OCI-M2 (cell line): ENCODE data around the gene GALNT9.
"Not testable (repeated sequence)": the region's sequence is repeated elsewhere in the genome, so short reads cannot be mapped to it uniquely, and the experiment has no call there.

Source experiments
- DNase-seq: peaks from one replicate; lab custom pipeline; 2025; ENCODE audit not compliant: unreplicated experiment; lab: John Stamatoyannopoulos, UW

GALNT9 gene

DNA sequence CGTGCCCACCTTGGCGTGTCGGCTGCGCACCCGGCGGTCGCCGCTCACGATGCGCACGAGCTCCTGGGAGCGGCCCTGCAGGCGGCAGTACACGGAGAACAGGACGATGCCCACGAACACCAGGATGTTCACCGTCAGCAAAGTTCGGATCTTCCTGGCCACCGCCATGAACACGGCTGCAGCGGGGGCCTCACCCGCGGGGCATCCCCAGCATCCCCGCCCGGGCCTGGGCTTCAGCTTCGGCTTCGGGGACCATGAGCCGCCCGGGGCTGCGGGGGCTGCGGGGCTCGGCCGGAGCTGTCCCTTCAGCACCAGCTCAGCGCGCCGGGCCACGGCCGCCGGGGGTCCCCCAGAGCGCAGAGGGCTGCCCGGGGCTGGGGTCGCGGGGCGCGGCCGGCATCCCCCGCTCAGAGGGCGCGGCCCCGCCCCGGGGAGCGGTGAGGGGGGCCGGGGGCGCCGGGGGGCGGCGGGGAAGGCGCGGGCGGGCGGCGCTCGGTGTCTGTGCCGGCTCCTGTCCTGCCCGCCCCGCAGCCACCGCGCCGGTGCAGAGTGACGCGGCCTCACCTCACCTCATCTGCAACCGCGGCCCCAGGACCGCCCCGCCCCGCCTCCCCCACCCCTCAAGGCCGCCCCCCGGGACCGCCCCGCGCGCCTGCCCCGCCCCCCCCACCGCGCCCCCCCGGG lies at the start of gene GALNT9:
GALNT9 (minus strand) TSS at position 554 of the 684 bp plus-strand sequence; CDS start at position 168, 386 bp downstream.
- DNase-seq = no peak

DNA sequence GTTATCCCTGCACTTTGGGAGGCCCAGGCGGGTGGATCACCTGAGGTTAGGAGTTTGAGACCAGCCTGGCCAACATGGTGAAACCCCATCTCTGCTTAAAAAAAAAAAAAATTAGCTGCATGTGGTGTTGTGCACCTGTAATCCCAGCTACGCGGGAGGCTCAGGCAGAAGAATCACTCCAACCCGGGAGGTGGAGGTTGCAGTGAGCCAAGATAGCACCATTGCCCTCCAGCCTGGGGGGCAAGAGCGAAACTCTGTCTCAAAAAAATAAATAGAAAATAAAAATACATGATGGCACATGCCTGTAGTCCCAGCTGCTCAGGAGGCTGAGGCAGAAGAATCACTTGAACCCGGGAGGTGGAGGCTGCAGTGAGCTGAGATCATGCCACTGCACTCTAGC lies 49.7 kb upstream of the GALNT9 start:
- DNase-seq = not testable (repeated sequence)

DNA sequence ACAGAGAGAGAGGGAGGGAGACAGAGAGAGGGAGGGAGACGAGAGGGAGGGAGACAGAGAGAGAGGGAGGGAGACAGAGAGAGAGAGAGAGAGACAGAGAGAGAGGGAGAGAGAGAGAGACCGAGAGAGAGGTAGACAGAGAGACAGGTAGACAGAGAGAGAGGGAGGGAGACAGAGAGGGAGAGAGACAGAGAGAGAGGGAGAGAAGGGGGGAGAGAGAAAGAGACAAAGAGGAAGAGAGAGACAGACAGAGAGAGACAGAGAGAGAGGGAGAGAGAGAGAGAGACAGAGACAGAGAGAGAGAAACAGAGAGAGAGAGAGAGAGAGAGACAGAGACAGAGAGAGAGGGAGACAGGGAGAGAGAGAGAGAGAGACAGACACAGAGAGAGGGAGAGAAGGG lies 47.8 kb upstream of the GALNT9 start:
- DNase-seq = no peak

DNA sequence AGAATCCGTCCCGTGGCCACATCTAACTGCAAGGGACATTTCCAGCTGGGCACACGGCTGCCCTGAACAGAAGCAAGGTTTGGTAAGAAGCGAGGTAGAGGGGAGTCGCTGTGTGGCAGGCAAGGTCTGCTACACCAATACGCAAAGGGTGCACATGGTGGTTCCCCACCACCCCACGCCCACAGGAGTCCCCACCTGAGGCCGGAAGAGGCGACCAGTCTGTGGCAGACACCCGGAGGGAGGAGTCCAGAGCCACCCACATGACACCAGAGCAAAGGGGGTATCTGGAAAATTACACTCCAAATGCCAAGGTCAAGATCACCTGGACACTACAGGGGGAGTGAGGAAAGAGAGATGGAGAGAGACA lies 47.1 kb upstream of the GALNT9 start:
- no peak for DNase-seq

DNA sequence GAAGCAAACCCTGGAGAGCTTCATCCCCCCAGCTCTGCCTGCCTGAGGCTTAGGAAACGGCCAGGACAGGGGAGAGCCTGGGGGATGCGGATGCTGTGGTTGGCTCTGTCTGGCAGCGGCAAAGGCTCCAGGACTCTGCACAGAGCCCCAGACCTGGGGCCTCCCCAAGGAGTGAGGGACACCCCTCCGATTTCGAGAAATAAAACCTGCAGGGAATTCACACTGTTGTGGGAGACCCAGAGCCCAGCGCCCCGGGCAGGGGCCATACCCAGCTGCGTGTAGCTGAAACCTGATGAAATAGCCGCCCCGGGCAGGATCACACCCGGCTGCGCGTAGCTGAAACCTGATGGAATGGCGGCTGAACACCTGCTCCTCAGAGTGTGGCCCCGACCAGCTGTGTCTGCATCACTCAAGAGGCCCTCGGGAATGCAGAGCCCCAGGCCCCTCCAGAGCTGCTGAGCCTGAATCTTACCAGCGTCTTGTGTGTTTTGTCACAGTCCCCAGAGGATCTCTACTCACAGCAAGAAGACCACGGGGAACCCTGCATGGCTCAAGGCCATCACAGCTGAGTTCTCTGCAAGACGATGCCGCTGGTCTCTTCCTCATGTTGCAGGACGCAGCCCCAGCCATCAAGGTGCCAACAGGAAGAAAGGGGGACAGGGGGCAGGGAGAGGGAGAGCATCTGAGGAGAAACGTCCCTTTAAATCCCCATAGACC lies 46.5 kb upstream of the GALNT9 start:
- no peak for DNase-seq

DNA sequence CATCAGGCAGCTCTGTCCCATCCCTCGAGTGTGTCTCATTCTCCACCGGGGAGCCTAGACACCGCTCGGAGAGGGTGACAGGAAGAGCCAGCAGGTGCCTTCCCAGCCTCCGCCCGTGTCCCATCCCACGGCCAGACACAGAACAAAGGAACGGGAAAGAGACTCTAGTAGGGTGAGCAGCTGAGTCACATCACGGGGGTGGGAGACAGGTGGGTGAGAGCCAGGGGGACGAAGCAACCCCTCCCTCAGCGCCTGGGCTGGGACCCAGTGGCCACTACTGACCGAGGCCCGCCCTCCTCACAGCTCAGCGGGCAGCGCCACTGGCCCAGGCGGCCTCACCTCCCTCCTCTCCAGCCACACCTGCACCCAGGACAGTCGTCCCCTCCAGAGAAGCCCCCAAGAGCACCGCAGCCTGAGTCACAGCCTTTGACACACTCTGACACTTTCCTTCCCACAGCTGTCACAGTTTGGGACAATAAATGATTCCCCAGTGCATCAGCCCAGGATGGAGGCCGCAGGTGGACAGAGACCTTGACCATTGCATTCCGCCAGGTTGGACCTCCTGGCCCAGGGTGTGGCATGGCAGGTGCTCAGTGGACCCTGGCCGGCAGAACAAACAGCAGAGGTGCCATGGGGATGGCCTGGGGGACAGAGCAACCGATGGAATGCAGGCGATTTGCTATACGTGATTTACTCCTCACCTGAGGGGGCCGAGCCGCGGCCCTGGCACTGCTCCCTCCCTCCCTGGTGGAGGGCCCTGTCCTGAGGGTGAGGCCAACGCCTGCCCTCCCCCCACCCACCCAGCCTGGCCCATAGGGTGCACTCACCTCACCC lies 45.4 kb upstream of the GALNT9 start:
- DNase-seq = no peak

DNA sequence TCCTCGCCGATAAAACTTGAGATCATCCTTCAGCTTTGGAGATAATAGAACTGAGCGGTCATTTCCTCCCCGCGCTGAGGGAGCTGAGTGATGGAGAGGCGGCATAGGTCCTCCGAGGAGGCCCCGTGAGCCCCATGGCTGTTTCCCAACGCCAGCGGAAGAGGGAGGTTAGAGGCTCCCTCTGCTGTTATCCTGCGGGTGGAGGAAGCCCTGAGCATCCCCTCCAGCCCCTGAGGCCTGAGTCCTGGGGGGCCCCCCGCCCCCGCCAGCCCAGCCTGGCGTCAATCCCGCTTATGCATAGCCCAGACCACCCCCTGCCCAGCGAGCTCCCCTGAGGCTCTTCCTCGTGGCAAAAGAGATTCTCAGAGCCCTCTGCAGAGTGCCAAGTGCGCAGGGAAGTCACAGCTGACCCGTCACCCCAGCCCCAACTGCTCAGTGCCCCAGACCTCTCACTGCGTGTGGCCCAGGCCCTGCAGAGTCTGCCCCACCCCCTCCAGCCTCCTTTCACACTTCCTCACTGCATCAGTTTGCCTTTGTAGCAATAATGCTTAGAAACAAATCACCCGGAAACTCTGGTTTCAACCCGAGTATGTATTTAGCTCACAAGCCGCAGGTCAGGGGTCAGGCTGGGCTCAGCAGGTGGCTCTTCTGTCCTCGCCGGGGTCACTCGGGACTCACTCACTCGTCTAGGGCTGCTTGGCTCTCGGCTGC lies 44.7 kb upstream of the GALNT9 start:
- no peak for DNase-seq

DNA sequence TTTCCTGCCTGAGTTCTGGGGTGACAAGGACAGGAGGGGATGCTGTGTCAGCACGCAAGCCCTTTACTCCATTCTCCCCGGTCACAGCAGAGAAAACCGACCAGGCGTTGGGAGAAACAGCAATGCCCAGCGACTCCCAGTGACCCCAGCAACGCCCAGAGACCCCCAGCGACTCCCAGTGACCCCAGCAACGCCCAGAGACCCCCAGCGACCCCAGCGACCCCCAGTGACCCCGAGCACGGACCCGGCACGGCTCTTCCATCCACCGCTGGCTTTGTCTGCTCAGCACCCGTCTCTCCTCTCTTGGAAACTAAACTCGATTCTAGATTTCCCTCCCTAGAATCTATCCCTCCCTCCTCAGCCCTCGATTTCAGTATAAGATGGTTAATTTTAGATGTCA lies 38.5 kb upstream of the GALNT9 start:
- no peak for DNase-seq

DNA sequence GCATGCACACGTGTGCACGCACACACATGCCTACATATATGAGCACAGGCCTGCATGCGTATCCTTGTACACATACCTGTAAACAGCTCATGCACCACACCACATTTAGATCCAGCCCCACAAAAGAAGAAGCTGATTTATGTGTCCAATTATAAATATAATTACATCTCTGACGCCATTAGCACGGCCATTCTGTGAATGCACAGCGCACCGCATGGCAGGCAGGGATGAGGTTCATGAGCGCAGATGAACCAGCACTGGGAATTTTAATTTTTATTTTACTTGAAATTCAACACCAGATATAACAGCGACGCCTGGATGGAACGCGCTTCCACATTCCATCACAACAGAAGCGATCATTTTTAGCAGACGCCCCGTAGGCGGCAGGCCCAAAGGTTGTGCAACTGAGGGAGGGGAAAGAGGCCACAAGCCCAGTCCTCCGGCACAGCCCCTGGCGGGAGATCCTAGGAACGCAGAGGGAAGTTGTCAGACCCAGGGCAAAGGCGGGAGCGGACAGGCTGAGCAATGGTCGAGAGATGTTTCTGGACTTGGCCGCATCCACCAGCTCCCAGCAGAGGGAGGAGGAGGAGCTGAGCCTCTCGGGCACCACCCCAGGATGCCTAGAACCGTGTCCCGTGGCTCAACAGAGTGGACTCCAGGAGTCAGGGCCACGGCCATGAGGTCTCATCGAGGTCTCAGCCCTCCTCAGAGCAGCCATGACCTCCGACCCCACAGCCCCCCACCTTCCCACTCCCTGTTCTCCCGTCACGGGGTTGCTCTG lies 37.9 kb upstream of the GALNT9 start:
- DNase-seq = no peak

DNA sequence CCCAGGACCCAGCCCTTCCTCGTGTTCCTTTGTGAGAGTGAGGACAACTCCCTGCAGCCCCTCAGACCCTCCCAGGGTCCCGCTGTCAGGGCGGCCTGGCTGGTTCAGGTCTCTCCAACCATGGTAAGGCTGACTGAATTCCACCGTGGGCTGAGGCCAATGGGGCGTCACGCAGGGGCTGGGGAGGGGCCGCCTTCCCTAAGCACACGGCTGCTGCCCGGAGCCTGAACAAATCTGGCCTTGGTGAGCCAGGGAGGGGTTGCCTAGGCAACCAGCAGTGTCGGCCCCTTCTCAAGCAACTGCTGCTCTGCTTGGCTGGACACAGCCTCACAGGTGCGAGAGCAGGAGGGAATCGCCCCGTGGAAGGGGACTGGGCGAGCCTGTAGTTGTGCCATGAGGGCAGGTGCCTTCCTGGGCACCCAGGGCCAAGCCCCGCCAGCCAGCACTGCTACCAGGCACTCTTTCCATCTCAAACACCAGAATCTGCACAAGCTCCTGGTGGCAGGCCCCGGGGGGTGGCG lies 37.0 kb upstream of the GALNT9 start:
- no peak for DNase-seq

DNA sequence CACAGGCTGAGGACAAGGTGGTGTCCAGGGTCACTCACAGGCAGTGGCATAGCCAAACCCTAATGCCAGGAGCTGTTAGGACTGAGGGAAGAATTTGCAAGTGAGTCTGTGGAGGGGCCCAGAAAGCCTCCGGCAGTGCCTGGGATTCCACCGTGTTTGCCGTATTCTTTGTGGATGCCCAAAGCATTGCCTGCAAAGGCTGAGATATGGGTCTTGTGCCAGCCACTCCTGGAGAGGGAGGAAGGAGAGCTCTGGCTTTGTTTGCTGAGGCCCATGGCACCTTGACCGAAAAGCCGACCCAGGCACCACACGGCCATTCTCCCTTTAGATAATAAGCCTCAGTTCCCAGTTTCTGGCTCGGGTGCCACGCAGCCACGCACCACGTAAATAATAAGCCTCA lies 35.8 kb upstream of the GALNT9 start:
- DNase-seq = no peak

DNA sequence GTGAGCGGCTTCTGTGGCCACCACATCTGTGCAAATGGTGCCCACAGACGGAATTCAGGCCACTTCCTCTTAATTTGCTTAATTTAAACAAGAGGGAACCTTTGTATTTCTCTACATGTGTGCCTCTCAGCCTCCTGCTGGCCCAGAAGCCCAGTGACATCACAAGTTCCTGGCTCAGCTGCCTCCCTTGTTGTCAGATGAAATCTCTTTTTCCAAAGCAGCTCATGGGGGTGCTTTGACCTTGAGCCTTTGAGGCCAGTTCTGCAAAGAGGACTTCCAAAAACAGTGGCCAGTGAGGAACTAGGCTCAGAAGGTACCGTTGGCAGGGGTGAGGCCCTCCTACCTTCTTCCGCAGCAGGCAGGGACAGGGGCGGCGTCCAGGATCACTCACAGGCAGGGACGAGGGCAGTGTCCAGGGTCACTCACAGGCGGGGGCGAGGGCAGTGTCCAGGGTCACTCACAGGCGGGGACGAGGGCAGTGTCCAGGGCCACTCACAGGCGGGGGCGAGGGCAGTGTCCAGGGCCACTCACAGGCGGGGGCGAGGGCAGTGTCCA lies 35.0 kb upstream of the GALNT9 start:
- no peak for DNase-seq

DNA sequence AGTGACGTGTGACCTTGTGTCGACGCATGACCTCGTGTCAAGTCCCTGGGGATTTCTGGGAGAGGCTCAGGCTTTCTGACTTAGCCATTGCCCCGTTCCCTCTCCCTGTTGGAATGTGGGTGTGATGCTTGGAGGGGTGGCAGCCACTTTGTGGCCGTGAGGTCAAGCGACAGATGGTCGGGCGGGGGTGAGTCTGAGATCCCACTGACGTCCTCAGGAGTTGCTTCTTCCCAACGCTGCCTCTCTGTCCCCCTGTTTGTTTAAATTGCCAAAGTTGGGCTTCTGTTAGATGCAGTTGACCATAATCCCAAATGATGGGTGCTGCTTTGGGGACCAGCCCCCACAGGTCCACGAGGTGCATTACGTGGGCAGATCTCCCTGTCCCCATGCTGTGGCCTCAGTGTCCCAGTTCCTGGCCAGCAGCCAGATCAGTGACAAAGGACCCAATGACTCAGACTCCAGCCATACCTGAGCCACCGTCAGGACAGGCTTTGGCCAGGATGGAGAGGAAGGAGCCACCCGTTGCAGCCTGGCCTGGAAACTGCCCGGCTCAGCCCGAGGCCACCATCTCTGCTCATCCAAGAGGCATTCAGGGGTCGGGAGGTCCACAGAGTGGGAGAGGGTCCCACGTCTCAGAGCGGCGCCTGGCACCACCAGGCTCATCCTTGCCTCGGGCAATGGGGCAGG lies 34.4 kb upstream of the GALNT9 start:
- DNase-seq = no peak

DNA sequence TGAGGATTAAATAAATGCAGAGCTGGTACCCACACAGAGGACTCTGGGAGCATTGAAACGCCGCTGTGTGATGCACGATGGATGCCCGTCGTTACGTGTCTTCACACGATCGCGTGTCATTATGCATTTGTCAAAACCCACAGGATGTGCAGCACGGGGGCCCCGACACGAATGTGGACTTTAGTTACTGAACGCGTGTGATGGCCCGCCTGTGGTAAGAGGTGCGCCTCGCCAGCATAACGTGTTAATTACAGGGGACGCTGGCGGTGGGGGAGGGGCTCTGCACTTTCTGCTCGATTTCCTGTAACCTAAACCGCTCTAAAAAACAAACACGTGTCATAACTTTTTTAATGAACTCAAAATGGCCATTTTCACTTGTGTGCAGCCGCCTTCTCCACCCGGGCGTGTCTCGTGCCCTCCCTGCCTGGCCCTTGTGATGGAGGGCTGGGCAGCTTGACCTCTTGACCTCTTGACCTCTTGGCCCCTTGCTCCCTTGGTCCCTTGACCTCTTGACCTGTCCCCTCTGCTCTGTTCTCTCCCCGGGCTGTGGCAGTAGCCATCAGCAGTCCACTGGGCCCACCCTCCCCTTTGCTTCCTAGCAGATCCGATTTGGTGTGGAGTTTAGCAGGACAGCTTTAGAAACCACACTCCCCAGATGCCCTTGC lies 33.7 kb upstream of the GALNT9 start:
- no peak for DNase-seq

DNA sequence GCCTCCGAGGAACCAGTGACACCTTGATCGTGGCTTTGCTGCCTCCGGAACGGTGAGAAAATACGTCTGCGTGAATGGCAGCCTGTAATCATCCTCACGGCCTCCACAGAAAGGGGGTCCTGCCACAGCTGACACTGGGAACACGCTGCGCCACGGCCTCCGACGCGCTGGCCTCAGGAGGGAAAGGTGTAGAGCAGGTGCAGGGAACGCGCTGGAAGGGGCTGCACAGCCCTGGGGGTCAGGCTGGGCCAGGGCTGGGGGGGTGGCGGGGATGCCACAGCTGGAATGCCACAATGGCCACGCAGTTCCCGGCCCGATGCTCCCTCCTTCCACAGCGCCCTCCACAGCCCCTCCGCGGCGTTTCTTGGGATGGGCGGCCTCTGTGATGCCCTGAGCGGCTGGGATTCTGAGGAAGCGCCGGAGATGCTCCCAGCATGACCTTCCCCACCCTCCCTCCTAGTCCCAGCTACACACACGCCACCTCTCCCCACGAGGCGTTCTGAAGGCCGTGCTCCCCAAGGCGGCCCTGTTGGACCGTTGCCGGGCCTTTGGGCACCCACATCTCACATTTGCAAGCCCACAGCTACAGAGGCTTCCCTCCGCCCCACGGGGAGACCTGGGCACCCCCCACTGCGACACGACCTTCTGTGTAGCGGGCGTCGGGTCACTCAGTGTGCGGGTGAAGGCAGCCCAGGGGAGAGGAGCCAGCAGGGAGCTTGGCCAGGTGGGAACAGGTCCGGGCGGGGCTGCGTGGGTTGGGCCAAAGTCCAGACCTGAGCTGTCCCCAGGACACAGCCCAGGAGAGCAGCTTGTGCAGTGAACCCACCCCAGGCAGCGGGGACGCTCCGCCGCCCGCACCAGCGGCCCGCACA lies 31.8 kb upstream of the GALNT9 start:
- no peak for DNase-seq

DNA sequence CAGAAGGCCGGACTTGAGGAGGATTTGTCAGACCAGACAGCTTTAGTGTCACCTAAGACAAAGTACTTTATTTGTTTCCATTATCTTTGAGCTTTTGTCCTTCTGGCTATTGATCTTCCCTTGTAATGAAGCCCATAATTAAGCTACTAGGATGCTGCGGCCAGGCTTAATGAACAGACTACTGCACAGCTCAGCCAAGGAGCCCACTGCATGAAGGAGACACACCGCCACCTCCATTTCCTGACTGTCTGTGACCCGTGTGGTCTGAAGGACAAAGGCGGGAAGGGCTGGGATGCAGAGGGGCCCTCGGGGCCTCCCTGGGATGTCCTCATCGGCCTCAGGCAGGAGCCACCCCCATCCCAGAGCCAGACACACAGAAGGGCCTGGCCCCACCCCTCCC lies 31.0 kb upstream of the GALNT9 start:
- no peak for DNase-seq

DNA sequence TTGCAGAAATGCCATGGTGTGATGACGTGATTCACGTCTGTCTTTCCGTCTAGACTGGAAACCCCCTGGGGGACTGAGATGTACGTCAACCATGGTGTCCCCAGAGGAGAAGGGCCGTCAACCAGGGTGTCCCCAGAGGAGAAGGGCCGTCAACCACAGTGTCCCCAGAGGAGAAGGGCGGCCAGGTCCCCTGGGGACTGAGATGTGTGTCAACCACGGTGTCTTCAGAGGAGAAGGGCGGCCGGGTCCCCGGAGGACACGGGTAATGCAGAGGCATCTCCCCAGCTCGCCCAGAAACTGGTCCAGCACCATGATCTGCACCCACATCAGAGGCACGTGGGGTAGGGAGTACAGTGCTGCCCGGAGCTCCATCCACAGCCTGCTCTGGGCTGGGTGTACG lies 30.6 kb upstream of the GALNT9 start:
- no peak for DNase-seq

DNA sequence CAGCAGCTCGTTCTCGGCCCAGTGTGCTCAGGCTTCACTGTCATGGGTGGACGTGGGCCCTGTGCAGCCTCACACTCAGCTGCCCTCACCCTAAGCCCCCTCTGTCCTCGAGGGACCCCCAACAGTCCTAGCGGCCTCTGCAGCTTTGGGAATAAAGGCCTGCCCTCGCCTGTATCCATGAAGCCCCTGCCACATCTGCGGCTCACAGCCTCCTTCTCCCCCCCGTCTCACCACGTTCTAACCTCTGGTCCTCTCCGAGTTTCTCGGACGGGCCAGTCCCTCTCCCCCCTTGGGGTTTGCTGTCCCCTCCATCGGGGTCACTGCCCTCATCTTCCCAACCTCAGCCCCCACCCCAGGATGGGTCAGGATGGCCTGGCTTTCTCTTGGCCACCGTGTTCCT lies 30.2 kb upstream of the GALNT9 start:
- no peak for DNase-seq
